Measurements from ENCODE around the gene ZFP82.

The ZFP82 gene

DNA sequence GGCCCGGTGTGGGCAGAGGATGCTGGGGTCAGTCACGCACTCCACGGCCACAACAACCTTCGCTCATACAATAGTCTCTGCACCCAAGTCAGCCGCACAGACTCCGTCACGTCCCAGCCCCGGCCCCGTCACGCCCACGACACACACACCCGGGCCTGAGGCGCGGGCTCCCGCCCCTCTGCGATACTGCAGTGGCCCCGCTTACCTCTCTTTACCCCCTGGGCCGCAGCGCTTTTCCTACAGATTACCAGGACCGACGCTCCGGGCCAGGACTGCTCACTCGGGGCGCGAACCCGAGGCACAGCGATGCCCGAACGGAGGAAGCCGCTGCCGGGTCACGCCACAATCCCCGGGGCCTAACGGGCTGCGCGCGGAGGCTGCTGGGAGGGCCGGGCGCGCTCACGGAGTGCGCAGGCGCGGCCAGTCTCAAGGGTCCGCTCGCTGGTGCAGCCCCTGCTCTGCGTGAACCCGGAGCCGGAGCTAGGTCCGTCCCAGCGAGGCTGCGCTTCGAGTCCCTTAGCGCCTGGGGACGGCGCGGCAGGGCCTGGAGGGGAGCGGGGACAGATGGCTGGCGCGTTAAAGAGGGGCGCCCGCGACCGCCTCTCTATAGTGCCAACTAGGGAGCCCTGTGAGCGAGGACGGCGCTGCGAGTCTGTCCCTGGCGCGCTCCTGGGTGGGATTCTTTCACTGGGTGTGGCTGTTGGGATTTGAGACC, at the start of gene ZFP82:
Gene ZFP82 (minus strand): TSS at position 358 of the 715 bp plus-strand sequence. CDS start 8,855 bp downstream, outside the sequence.
- peak; percentile 70 for DNase-seq (ENCODE audit: low spot score)

DNA sequence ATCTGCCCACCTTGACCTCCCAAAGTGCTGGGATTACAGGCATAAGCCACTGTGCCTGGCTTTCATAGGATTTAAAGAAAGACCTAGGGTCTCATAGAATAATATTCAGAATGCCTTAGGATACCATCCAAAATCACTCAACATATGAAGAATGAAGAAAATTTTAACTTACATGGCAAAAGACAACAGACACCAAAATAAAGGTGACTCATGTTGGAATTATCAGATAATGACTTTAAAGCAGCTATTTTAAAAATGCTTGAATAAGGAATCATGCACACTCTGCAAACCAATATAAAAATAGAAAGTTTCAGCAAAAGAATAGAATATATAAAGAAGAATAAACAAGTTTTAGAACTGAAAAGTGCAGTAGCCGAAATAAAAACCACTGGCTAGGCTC, 41.6 kb upstream of the ZFP82 start:
- no peak for DNase-seq (ENCODE audit: low spot score)

DNA sequence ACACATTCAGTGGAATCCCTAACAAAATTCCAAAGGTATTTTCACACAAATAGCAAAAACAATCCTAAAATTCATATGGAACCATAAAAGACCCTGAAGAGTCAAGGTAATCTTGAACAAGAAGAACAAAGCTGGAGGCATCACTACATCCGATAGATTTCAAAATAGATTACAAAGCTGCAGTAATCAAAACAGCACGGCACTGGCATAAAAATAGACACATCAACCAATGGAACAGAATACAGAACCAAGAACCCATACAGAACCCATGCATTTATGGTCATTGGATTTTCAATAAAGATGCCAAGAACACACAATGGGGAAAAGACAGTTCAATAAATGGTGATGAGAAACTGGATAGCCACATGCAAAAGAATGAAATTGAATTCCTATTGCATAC, 38.4 kb upstream of the ZFP82 start:
- no peak for DNase-seq (ENCODE audit: low spot score)

DNA sequence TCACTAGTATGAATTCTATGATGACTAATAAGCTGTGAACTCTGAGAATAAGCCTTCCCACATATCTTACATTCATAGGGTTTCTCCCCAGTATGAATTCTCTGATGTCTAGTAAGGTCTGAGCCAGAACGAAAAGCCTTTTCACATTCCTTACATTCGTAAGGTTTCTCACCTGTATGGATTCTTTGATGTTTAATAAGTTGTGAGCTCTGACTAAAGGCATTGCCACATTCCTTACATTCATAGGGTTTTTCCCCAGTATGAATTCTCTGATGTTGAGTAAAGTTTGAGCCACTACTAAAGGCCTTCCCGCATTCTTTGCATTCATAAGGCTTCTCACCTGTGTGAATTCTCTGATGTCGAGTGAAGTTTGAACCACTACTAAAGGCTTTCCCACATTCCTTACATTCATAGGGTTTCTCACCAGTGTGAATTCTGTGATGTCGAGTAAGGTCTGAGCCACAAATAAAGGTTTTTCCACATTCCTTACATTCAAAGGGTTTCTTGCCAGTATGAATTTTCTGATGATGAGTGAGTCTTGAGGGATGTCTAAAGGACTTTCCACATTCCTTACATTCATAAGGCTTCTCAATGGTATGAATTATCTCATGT, 30.7 kb upstream of the ZFP82 start:
- no peak for DNase-seq (ENCODE audit: low spot score)

DNA sequence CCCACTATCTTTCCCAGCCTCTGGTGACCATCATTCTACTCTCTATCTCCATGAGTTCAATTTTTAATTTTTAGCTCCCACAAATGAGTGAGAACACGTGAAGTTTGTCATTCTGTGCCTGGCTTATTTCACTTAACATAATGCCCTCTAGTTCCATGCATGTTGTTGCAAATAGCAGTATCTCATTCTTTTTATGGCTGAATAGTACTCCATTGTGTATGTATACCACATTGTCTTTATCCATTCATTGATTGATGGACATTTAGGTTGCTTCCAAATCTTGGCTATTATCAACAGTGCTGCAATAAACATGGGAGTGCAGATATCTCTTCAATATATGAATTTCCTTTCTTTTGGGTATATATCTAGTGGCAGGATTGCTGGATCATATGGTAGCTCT, 22.9 kb upstream of the ZFP82 start:
- no peak for DNase-seq (ENCODE audit: low spot score)

DNA sequence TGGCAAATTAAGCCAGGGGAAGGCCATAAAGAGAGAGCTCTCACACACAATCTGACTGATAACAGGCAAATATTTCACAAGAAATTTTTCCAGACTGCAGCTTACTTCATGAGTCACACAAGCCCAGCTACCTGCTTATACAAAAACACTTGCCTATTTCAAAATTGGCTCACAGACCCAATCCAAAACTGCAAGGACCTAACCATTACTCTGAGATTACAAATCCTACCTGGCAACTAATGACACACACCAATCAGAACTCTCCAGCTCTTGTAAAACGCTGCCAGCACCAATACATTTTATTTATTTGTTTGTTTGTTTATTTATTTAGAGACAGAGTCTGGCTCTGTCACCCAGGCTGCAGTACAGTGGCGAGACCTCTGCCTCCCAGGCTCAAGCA, 18.1 kb upstream of the ZFP82 start:
- no peak for DNase-seq (ENCODE audit: low spot score)

DNA sequence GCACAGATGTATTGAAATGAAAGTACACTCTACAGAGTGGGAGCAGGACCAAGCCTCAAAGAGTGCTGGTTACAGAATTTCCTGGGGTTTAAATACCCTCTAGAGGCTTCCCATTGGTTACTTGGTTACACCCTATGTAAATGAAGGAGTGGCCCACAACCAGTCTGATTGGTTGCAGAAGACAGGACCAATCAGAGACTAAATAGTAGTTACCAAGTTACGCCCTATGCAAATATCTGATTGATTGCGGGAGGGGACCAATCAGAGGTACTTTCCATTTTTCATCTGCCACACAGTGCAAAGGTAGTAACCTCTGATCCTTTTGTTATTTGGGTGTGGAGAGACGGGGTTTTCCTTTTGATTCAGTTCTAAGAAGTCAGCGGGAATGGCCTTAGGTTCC, 5.5 kb upstream of the ZFP82 start:
- no peak for DNase-seq (ENCODE audit: low spot score)

DNA sequence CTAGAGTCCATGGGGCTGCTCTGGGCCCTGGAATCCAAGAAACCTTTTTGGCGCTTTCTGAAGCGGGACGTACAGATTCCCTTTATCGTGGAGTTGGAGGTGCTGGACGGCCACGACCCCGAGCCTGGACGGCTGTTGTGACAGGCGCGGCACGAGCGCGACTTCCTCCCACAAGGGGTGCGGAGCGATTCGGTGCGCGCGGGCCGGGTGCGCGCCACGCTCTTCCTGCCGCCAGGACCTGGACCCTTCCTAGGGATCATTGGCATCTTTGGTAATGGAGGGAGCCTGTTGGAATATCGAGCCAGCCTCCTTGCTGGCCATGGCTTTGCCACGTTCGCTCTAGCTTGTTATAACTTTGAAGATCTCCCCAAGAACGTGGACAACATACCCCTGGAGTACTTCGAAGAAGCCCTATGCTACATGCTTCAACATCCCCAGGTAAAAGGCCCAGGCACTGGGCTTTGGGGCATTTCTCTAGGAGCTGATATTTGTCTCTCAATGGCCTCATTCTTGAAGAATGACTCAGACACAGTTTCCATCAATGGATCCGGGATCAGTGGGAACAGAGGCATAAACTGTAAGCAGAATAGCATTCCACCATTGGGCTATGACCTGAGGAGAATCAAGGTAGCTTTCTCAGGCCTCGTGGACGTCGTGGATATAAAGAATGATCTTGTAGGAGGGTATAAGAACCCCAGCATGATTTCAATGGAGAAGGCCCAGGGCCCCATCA, 3.5 kb upstream of the ZFP82 start:
- DNase-seq (ENCODE audit: low spot score), result no peak

DNA sequence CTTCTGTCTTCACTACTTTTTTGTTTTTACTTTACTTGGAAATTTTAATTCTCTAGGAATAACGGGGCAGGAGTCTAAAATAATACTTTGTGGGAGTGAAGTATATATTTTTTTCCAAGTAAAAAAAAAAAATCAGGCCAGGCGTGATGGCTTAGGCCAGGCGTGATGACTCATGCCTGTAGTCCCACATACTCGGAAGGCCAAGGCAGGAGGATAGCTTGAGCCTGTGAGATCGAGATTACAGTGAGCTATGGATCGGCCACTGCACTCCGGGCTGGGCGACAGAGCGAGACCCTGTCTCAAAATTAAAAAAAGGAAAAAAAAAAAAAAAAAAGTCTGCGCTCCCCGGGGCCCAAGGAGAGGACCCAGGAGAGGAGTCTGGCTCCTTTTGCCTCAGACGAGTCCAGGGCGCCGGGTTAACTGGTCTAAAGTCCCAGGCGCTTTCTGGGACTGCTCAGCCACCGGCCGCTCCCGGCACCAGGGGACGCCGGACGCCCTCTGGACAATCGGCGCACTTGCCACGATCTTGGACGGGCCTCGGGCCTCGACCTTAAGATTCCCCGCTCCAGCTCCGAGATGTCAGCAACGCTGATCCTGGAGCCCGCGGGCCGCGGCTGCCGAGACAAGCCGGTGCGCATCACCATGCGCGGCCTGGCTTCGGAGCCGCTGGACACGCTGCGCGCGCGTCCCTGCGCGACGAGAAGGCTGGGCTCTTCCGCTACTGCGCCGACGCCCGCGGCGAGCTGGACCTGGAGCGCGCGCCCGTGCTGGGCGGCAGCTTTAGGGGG, 2.7 kb upstream of the ZFP82 start:
- no peak for DNase-seq (ENCODE audit: low spot score)

DNA sequence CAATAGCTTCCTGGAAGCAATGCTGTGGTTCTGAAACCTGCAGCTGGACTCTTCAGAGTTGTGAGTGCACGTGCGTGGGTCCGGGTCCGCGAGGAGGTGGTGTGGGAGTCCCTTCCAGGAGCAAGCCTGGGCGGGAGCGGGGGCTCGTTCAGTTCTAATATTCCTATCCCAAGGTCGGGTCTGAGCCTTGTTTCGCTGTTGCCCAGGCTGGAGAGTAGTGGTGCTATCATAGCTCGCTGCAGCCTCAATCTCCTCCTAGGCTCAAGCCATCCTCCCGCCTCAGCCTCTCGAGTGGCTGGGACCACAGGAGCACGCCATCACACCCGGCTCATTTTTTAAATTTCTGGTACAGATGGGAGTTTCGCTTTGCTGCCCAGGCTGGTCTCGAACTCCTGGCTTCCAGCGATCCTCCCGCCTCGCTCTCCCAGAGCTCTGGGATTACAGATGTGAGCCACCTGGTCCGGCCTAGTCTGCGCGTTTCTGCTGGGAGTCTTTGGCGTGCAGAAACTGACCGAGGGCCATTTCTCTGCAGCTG, 625 bp downstream of the ZFP82 start:
- DNase-seq (ENCODE audit: low spot score), result no peak

DNA sequence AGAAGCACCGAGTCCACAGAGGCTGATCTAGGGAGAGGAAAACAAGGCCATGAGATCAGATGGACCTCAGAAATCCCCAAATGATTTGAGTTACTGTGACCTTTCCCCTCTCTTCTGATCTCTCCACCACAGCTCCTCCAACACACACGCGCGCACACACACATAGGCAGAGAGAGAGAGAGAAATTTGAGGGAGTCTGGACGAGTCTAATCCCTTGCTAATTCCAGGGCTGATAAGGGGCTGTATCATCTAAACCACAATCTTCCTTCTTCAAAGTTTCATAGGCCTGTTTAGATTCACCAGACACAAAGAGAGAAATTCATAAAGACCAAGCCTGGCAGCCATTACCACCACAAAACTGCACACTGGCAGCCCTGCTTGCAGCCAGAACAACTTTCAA, 8.6 kb downstream of the ZFP82 start:
- DNase-seq (ENCODE audit: low spot score), result no peak

DNA sequence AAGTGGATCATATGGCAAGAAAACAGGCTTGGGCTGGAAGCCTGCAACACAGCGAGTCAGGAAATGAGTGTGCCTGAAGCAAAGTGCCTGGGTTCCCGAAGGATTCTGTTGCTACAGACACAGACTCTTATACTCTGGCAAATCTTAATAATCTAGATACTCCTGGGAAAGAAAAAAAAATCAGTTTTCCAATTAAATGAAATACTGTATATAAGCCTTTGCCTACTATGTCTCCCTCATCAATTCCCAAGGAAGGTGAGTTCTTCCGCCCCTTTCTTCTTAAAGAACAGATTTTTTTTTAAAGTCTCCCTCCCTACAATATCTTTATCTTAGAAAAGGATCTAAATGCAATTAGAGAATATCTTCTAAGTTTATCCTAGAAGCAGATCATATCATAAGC, 10.3 kb downstream of the ZFP82 start:
- no peak for DNase-seq (ENCODE audit: low spot score)

DNA sequence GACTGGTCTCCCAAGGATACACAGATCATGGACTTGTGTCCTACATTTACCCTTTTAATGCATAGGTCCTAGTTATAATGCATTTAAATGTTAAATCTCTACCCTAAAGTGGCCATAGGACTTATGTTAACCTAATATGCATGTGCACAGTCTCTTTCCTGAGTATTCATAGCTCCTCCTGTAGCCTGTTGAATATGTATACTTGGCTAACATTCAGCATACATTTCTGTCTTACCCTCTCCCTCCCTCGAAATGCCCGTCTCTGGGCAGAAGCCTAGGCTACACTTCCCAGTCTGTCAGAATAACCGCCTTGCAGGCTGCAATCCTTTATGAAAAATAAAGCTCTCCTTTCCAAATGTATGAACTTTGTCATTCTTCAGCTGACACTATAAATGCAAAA, 13.9 kb downstream of the ZFP82 start:
- no peak for DNase-seq (ENCODE audit: low spot score)

DNA sequence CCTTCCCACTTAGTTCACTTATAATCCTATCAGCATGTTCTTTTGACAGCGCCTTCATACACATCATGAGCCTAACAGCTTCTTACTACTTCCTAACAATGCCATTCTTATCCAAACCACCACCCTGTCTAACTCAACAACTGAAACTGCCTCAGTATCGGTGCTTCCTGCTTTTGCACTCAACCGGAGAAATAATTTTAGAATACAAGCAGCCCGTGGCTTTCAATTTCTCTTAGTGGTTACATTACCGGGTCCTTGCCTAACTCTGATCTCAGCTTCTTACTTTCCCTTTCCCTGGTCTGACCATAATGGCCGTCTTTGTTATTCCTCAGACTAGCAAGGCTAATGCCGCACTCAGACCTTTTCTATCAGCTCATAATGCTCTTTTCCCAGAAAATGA, 17.0 kb downstream of the ZFP82 start:
- DNase-seq (ENCODE audit: low spot score), result no peak

DNA sequence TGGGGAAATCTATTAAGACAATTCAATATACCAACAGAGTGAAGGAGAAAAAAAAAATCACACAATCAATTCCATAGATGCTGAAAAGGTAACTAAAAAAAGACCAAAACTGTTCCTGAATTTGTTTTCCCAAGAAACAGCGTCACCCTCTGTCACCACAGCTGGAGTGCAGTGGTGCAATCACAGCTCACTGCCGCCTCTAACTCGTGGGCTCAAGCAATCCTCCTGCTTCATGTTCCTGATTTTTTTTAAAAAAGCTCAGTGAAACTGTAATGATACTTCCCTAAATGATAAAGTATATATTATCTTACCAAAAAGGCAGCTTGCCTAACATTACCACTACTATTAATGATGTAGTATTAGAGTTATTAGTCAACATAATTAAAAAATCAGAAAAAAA, 19.9 kb downstream of the ZFP82 start:
- no peak for DNase-seq (ENCODE audit: low spot score)

DNA sequence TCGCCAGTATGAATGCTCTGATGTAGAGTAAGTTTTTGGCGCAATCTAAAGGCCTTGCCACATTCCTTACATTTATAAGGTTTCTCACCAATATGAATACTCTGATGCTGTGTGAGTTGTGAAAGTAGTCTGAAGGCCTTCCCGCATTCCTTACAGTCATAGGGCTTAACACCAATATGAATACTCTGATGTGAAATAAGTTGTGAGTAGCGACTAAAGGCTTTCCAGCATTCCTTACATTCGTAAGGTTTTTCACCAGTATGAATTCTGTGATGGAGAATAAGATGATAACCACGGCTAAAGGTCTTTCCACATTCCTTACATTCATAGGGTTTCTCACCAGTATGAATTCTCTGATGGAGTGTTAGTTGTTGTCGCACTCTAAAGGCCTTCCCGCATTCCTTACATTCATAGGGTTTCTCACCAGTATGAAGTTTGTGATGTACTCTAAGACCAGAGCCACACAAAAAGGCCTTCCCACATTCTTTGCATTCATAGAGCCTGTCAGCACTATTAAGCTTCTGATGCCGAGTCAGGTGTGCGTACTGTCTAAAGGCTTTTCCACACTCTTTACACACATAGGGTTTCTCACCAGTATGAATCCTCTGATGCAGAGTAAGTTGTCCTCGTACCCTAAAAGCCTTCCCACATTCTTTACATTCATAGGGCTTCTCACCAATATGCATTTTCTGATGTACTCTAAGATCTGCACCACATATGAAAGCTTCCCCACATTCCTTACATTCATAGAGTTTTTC, 25.3 kb downstream of the ZFP82 start:
- no peak for DNase-seq (ENCODE audit: low spot score)

DNA sequence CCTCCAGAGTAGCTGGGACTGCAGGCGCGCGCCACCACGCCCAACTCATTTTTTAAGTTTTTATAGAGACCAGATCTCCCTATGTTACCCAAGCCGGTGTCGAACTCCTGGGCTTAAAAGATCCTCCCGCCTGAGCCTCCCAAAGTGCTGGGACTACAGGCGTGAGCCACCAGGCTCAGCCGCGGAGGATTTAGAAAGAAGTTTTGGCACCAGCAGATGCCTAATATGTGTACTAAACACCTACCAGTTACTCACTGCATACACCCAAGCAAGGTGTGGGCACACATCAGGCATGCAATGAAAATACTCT, 39.0 kb downstream of the ZFP82 start:
- DNase-seq (ENCODE audit: low spot score), result no peak

DNA sequence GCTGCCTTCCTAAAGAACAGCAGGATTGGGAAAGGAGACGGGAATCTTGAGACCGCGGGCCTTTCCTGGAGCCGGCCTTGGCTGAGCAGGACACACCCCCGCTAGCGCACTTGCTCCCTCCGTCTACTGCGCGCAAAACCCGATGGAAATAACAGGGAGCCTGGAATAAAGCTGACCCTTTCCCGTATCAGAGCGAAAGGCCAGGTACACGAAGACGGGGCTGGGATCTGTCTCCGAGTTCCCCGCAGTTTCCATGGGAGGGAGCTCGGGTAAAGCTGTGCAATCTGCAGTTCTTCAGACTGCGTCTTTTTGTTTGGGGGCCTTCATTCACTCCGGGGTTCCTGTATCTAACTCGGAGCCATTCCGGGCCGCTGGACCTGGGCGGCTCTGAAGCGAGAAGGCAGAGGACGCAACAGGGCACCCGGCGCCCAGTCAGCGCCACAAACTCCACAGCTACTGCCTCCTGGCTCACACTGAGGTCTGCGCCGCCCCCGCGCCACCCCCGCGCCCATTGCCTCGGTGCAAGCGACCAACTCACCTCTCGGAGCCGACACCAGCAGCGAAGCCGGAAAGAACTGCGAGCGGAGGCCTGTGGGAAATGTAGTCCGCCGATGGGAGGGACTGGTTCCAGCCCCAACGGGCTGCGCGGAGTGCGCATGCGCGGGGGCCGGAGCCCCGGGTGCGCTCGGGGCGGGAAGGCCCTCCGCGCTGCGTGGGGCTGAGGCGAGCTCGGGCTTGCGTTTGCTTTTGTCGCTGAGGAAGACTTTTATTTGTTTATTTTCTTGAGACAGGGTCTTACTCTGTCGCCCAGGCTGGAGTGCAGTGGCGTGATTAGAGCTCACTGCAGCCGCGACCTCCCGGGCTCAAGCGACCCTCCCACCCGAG, 39.6 kb downstream of the ZFP82 start, which contains the start of gene ZFP14:
Gene ZFP14 (minus strand): TSS at position 577 of the 885 bp plus-strand sequence. CDS start 11,309 bp downstream, outside the sequence.
- DNase-seq (ENCODE audit: low spot score), result peak; percentile 94

DNA sequence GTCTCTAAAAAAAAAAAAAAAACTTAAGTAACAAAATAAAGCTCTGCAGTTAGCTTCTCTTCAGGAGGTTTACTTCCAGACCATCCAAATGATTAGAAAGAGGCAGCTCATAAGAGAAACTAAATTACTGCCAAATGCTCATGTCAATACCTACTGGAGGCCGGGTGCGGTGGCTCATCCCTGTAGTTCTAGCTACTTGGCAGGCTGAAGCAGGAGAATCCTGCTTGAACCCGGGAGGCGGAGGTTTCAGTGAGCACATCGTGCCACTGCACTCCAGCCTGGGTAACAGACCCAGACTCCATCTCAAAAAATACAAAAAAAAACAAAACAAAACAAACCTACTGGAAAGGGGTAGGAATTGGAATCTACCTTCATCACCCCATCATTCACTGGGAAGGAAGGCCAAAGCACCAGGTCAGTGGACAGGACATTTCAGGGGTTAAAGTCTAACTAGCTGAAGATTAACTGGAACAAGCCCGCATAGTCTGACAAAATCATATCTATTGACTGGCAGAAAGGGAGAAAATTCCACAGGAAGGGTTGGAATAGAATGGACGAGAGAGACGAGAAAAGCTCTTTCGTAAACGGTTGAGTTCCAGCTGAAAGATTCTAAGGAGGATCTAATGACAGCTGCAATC, 40.8 kb downstream of the ZFP82 start:
- no peak for DNase-seq (ENCODE audit: low spot score)

DNA sequence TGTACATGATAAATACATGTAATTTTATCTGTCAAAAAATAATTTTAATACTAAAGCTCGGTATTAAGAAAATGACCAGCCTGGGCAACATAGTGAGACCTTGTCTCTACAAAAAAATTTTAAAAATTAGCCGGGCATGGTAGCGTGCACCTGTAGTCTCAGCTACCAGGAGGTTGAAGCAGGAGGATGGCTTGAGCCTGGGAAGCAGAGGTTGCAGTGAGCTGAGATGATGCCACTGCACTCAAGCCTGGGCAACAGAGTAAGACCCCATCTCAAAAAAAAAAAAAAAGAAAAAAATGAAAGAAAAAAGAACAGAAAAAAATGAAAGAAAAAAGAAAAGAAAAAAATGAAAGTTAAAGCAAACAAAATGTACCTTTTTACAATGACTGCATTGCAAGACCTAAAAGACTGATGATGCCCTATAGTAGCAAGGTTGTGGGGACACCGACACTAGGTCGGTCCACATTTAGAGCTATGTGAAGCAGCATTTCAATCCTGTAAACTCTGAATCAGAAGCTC, 44.7 kb downstream of the ZFP82 start:
- no peak for DNase-seq (ENCODE audit: low spot score)

All from CD4-positive, alpha-beta T cell treated with Interleukin-6 at 100 ng/mL for 8 hours (primary cell).